Measurements from ENCODE around the gene FUT1.
A peak's percentile ranks its signal among the peaks of the same experiment; 100 is the strongest.

DNA sequence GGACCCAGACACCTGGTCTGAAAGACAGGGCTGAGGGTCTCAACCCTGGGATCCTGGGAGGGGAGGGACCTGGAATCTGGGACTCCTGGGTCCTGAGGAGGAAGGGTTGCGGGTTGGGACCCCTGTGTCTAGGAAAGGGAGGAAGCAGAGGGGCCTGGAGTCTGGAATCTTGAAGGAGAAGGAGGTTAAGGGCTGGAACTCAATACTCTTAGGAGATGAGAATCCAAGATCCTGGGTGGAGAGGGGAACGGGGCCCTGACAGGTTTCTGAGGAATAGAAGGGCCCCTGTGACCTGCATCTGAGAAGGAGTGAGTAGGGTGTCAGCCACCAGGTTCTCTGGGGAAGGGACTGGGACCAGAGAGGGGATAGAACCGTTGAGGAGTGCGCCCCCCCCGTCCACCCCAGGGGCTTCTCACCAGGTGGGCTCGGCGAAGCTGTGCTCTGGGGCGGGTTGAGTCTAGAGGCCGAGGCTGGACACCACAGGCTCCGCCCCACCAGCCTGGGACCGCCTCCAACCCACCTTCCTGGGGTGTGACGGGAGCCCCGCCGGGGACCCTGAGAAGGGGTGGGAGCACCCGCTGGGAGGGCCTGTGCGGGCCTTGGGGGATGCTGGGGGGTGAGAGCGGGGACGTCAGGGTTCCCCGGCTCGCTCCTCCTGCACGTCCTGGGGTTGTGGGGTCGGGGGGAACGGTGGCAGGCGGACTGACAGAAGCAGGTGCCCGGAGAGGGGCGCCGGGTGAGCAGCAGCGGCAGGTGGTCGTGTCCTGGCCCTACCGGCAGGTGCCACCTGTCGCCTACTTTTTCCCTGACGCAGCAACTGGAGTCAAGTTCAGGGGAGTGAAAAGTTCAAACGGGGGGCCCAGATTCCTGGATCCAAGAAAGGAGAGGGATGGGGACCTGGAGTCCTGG, 32.9 kb downstream of the FUT1 start, which contains the start of gene MAMSTR:
- no peak for TF ChIP-seq POLR2AphosphoS5 (IDR thresholded peaks at IDR 0.05)
- no peak for TF ChIP-seq EP300 (IDR thresholded peaks at IDR 0.05)
- peak in 1 of 4 experiments; percentile 9 for TF ChIP-seq CTCF (IDR thresholded peaks at IDR 0.05)
- TF ChIP-seq POLR2A (IDR thresholded peaks at IDR 0.05): no peak

All from gastroesophageal sphincter (tissue), 3 donors.